Activated T-helper 17 cell treated with anti-CD3 and anti-CD28 coated beads, Interleukin-2, amount 50 U/mL, for 72 hours (primary cell): ENCODE results near the gene GNS. TPM values are rescaled to one million over a fixed set of nuclear protein-coding genes. Genes with fewer than 3 reads are reported as not detected.

Experiments
- ATAC-seq: fragments of 150-1000 bp; cut with Tn5 transposase; replicated peaks from 2 replicates; pipeline ENCODE4 v1.10.0; 2021; ENCODE audit warnings: mild to moderate bottlenecking, moderate library complexity
- H3K27ac Mint-ChIP-seq: one replicate; pipeline ENCODE4 v1.8.0; 2022; ENCODE audit warnings: mixed read lengths
- H3K27me3 Mint-ChIP-seq: one replicate; pipeline ENCODE4 v1.8.0; 2022; ENCODE audit warnings: mixed read lengths
- H3K36me3 Mint-ChIP-seq: one replicate; pipeline ENCODE4 v1.8.0; 2022; ENCODE audit warnings: low read depth, mild to moderate bottlenecking, mixed read lengths
- H3K4me1 Mint-ChIP-seq: one replicate; pipeline ENCODE4 v1.8.0; 2022; ENCODE audit warnings: mixed read lengths
- H3K4me3 Mint-ChIP-seq: one replicate; pipeline ENCODE4 v1.8.0; 2022; ENCODE audit warnings: mild to moderate bottlenecking, mixed read lengths
- H3K9me3 Mint-ChIP-seq: one replicate; pipeline ENCODE4 v1.8.0; 2022; ENCODE audit warnings: mixed read lengths
- total RNA-seq, 2 donors: library from RNA; stranded (reverse); gene quantifications; one replicate each; pipeline ENCODE4 v1.2.3, GENCODE V29; 2022

The GNS gene
- total RNA-seq, 2 donors from 2014 or later: 26.2 to 29.9 TPM

DNA sequence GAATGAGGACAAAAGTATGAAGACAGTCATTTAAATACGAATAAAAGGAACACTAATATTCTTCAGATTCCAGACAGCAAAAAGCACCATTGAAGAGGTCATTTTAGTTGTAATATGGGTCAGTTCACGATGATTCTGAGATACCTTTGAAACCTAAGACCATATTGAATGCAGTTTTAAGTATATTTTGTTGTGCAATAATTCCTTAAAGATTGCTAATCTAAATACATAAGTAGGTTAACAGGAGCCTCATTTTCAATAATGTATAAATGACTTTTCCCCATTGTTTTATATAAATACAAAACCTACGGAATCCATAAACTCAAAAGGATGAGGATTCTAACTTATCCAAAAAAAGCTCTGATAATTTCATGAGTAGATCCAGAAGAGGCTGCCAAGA lies 5.8 kb downstream of the GNS start:
- ATAC-seq: no peak
- Mint-ChIP-seq H3K36me3 (peaks cover 40% of the 10 kb centered on the region), H3K27ac (peak overlapping the region; percentile 60)

DNA sequence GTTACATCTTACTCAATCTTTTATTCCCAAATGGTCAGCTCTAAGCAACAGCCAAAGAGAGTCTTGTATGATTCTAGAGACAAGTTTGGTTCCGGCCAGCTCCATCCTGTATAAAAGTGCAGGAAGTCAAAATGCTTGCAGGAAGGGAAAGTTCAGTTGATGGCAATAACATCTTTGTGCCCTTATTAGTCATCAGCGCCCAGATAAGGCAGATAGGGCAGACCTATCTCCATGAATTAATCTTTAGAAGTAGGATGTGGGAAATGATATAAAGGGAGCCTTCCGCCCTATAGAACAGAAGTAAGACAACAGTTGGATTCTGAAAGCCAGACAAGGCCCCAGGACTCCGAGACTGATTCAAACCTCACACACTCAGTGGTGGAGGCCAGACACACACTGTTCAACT lies 6.4 kb downstream of the GNS start:
- Mint-ChIP-seq H3K27ac (peak overlapping the region; percentile 60), H3K27me3 (no peaks in the 10 kb centered on the region), H3K9me3 (no peaks in the 10 kb centered on the region), H3K4me1 (peaks cover 30% of the 10 kb centered on the region), H3K4me3 (peak overlapping the region; percentile 49), H3K36me3 (peaks cover 46% of the 10 kb centered on the region)
- ATAC-seq: peak; percentile 57

More for the DNA sequence above, 5.8 kb downstream of the GNS start:
- H3K4me1 Mint-ChIP-seq: peaks cover 33% of the 10 kb centered on the region
- H3K27me3 Mint-ChIP-seq: no peaks in the 10 kb centered on the region
- H3K9me3 Mint-ChIP-seq: no peaks in the 10 kb centered on the region
- peak overlapping the region; percentile 49 for H3K4me3 Mint-ChIP-seq

DNA sequence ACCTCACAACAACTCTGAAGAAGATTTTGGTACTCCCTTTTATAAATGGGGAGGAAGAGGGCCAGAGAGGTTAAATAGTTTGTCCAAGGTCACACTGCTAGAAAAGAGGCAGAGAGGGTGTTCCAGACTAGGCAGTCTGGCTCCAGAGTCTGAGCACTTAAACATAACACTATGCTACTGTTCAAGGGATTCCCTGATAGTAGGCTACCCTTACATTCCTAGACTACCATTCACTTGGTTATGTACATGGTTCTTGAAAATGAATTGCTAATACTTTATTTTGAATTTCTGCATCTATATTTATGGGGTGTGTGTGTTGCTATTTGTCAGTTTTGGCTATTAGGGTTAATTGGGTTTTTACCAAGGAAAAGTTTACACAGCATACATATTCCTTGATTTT lies 7.2 kb downstream of the GNS start:
- Mint-ChIP-seq H3K4me1 (peaks cover 25% of the 10 kb centered on the region), H3K4me3 (no peak overlapping the region), H3K27ac (no peak overlapping the region), H3K36me3 (peaks cover 54% of the 10 kb centered on the region), H3K9me3 (no peaks in the 10 kb centered on the region), H3K27me3 (no peaks in the 10 kb centered on the region)
- ATAC-seq: no peak

DNA sequence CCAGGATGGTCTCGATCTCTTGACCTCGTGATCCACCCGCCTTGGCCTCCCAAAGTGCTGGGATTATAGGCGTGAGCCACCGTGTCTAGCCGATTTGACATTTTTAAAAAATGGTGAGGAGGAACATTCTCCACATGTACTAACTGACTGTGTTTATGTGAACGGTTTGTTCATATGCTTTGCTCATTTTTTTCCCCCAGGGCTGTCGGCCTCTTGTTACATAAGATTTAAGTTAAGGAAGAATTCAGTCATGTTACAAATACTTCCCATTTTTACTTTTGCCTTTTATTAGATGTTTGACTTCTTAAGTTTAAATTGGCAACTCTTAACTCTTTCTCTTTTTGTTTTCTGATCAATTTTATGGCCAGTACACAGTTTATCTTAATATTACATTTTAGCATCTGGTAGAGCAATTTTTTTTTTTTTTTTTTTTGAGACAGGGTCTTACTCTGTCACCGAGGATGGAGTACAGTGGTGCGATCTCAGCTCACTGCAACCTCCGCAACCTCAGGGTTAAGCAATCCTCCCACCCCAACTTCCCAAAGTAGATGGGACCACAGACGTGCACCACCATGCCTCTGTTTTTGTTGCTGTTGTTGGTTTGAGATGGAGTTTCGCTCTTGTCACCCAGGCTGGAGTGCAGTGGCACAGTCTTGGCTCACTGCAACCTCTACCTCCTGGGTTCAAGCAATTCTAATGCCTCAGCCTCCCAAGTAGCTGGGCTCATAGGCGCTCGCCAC lies 9.6 kb downstream of the GNS start:
- Mint-ChIP-seq H3K4me3 (no peak overlapping the region), H3K27ac (no peak overlapping the region), H3K9me3 (no peaks in the 10 kb centered on the region), H3K36me3 (peaks cover 72% of the 10 kb centered on the region), H3K4me1 (peaks cover 11% of the 10 kb centered on the region), H3K27me3 (no peaks in the 10 kb centered on the region)
- no peak for ATAC-seq

DNA sequence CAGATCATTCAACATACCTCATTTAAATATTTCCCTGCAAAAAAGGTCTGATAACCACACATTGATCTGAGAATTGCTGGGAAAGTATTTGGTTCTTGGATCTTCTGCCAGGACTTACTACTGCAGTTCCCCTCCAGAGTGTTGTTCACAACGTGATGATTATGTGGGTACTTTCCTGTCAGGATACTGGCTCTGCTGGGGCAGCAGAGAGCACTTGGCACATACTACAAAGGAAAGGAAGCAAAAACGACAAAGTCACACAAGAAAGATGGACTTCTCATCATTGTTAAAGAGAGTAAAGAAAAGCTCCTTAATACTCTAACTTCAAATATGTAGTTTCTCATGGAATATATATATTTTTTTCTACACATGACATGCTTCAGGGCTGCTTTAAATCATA lies 11.5 kb downstream of the GNS start:
- peaks cover 5% of the 10 kb centered on the region for H3K4me1 Mint-ChIP-seq
- H3K27me3 Mint-ChIP-seq: no peaks in the 10 kb centered on the region
- ATAC-seq: no peak
- peaks cover 90% of the 10 kb centered on the region for H3K36me3 Mint-ChIP-seq
- H3K9me3 Mint-ChIP-seq: no peaks in the 10 kb centered on the region
- no peak overlapping the region for H3K4me3 Mint-ChIP-seq
- no peak overlapping the region for H3K27ac Mint-ChIP-seq

DNA sequence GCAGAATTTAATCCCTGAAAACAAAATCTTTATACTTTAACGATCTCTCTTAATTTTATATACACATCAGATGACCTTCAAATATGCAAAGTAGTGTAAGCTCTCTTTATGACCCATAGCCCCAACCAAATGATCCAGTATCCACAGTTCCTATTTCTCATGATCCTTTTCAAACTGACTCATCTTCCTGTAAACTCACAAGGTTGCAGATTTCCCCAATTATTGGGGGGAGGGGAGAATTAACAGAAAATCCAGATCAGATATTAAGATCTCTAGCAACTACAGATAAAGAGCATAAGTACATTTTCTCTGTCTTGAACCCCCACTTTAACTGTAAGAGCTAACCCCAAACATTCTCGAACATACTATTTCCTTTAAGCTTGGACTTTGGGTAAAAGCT lies 12.5 kb downstream of the GNS start:
- peaks cover 93% of the 10 kb centered on the region for H3K36me3 Mint-ChIP-seq
- peaks cover 5% of the 10 kb centered on the region for H3K4me1 Mint-ChIP-seq
- no peaks in the 10 kb centered on the region for H3K9me3 Mint-ChIP-seq
- no peak overlapping the region for H3K27ac Mint-ChIP-seq
- no peak overlapping the region for H3K4me3 Mint-ChIP-seq
- no peak for ATAC-seq
- H3K27me3 Mint-ChIP-seq: no peaks in the 10 kb centered on the region

DNA sequence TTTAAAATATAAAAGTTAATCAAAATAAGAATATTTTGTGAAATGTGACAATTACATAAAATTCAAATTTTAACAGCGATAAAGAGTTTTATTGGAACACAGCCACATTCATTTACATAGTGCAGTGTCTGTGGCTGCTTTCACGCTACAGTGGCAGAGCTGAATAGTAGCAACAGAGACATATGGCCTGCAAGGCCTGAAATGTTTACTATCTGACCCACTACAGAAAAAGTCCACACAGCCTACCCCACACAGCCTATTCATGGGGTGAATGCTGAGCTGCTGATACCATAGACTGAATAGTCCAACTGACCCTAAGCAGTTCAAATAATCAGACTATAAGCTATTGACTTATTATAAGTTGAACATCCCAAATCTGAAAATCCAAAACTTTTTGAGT lies 13.2 kb downstream of the GNS start:
- Mint-ChIP-seq H3K27ac (no peak overlapping the region), H3K4me1 (peaks cover 5% of the 10 kb centered on the region), H3K27me3 (no peaks in the 10 kb centered on the region), H3K9me3 (no peaks in the 10 kb centered on the region), H3K4me3 (no peak overlapping the region), H3K36me3 (peaks cover 93% of the 10 kb centered on the region)
- ATAC-seq: no peak

DNA sequence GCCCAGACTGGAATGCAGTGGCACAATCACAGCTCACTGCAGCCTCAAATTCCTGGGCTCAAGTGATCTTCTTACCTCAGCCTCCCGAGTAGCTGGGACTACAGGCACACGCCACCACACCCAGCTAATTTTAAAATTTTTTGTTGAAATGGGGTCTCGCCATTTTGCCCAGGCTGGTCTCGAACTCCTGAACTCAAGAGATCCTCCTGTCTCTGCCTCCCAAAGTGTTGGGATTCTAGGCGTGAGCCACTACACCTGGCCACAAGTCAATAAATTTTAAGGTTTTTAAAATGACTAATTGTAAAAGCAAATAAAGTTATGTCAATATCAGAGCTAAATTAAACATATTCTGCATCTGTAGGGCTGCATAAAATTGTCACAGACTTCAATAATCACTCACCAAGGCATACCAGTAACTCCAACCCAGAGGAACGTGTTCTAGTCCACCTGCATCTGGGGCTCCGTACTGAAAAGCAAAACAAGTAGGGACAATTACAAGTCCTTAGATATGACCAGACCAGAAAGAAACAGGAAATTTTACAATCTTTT lies 13.9 kb downstream of the GNS start:
- H3K4me1 Mint-ChIP-seq: peaks cover 5% of the 10 kb centered on the region
- no peak overlapping the region for H3K27ac Mint-ChIP-seq
- no peaks in the 10 kb centered on the region for H3K9me3 Mint-ChIP-seq
- no peaks in the 10 kb centered on the region for H3K27me3 Mint-ChIP-seq
- peaks cover 93% of the 10 kb centered on the region for H3K36me3 Mint-ChIP-seq
- ATAC-seq: no peak
- H3K4me3 Mint-ChIP-seq: no peak overlapping the region

DNA sequence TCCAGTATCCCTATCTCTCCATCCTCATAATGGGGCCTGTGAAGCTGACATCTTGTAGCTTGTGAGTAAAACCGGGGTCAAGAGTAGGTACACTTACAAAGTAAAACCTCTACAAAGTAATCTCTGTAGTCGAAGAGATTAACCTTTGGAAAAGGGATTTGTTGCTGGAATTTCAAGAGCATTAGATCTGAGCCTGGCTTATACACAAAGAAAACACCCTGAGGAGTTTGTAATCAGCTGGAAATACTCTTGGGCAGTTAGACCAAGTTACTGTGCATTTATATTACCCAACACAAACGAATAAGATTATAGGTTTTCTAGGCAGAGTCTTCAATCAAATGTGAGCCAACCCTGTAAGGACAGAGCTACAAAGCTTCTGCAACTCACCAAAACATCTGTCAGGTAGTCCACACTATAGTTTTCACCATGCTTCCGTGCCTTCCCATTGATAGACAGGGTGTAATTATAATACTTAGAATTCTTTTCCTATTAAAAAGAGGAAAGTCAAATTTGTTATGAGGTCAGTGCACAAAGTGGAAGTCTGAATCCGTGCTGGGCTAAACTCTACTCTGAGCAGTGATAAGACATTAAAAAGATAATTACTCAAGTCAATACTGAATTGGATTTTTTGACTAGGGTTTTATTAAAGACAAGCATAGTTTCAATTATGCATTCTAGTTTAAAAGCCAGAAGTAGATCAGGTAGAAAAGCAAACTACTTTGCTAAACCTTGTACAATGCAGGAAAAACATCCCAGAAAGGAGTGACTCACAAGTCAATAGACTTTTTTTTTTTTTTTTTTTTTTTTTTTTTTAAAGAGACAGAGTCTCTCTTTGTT lies 14.6 kb downstream of the GNS start:
- H3K27me3 Mint-ChIP-seq: no peaks in the 10 kb centered on the region
- H3K9me3 Mint-ChIP-seq: no peaks in the 10 kb centered on the region
- no peak overlapping the region for H3K27ac Mint-ChIP-seq
- peaks cover 5% of the 10 kb centered on the region for H3K4me1 Mint-ChIP-seq
- peaks cover 97% of the 10 kb centered on the region for H3K36me3 Mint-ChIP-seq
- ATAC-seq: no peak
- no peak overlapping the region for H3K4me3 Mint-ChIP-seq

DNA sequence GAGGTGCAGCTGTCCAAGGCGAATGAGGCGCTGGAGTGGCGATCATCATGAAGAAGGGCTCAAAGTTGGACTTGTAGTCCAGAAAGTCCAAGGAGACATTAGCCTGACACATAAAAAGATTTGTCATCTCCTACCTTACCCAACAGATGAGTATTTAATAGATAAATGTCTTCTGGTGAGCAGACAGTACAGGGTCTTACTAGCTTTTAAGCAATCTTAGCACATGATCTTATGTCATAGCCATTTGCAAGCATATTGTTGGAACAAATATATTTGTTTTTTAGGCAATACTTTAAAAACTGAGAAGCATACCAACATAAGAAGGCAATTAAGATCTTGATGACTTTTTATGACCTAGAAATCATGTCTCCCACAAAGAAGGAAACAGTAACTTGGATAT lies 16.0 kb downstream of the GNS start:
- no peaks in the 10 kb centered on the region for H3K9me3 Mint-ChIP-seq
- no peak for ATAC-seq
- no peak overlapping the region for H3K4me3 Mint-ChIP-seq
- peaks cover 99% of the 10 kb centered on the region for H3K36me3 Mint-ChIP-seq
- H3K27ac Mint-ChIP-seq: no peak overlapping the region
- no peaks in the 10 kb centered on the region for H3K27me3 Mint-ChIP-seq
- peaks cover 5% of the 10 kb centered on the region for H3K4me1 Mint-ChIP-seq

DNA sequence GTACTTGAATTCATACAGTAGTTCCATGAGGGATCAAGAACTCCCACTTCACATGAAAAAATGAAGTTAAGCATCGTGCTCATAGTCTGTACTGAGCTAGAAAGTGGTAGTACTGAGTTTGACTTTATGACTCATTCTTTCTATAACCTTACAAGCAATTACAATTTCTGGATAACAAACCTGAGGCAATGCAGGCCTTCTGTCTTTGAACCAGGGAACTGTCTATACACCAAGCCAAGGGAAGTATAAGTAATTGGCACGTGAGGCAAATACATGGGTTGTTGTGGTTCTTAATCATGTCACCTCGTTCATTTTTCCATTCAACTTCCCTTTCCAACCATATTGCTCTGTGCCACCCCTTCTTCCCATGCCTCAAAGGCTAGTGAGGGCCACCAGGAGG lies 16.8 kb downstream of the GNS start:
- Mint-ChIP-seq H3K27me3 (no peaks in the 10 kb centered on the region), H3K27ac (no peak overlapping the region), H3K9me3 (no peaks in the 10 kb centered on the region), H3K36me3 (peaks cover 99% of the 10 kb centered on the region), H3K4me1 (peaks cover 8% of the 10 kb centered on the region), H3K4me3 (no peak overlapping the region)
- ATAC-seq: peak; percentile 70

DNA sequence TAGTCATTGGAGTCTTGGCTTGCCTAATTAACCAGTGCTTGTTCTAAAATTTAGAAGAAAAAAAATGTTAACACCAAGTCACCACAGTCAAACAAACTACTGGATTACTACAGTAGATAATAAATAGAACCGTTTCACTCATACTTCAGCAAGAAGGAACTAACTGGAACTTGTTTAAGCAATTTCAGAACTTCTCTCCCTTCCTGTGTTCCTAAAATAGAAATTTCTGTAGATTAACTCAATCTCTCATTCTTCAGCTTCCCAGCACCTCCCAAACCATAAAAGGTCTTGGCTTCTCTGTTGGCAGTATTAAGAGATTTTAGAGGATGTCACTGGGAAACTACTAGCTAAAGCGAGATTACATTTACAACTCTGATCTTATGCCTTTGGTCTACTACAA lies 18.6 kb downstream of the GNS start:
- H3K27me3 Mint-ChIP-seq: no peaks in the 10 kb centered on the region
- no peak overlapping the region for H3K4me3 Mint-ChIP-seq
- peaks cover 99% of the 10 kb centered on the region for H3K36me3 Mint-ChIP-seq
- no peak for ATAC-seq
- H3K27ac Mint-ChIP-seq: no peak overlapping the region
- H3K9me3 Mint-ChIP-seq: no peaks in the 10 kb centered on the region
- H3K4me1 Mint-ChIP-seq: peaks cover 12% of the 10 kb centered on the region

DNA sequence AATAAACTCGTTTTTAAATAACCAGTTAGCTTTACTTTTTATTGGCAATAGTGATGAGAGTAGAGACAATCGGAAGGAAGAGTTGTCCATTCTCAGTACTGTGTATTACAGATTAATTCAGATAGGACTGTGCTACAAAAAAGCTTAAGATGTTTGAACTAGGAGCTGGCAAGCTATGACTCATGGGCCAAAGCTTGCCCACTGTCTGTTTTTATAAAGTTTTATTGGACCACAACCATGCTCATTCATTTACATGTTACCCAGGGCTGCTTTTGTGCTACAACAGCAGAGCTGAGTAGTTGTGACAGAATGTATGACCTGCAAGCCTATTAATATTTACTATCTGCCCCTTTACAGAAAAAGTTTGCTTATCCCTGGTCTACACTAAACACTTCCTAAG lies 19.4 kb downstream of the GNS start:
- Mint-ChIP-seq H3K4me1 (peaks cover 12% of the 10 kb centered on the region), H3K27me3 (no peaks in the 10 kb centered on the region), H3K27ac (no peak overlapping the region), H3K36me3 (peaks cover 99% of the 10 kb centered on the region), H3K4me3 (no peak overlapping the region), H3K9me3 (no peaks in the 10 kb centered on the region)
- ATAC-seq: no peak

DNA sequence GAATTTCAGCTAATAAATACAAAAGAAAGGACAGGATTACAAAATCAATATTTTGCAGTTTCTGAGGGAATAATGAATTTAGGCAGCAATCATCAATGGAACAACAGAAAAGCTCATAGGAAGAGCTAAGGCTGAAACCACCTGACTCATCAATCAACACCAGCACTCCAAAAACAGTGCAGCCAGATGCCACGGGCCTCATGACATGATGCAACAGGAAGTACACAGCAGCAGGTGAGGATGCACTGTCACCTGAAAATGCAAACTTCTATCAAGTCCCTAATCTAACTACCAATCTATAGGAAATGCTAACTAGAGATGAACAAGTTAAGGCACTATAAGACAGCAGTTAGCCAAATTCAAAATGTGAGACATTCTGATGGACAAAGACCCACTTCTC lies 21.7 kb downstream of the GNS start:
- Mint-ChIP-seq H3K4me3 (peak overlapping the region; percentile 6), H3K27me3 (no peaks in the 10 kb centered on the region), H3K27ac (peak overlapping the region; percentile 84), H3K36me3 (peaks cover 92% of the 10 kb centered on the region), H3K9me3 (no peaks in the 10 kb centered on the region), H3K4me1 (peaks cover 7% of the 10 kb centered on the region)
- peak; percentile 83 for ATAC-seq

DNA sequence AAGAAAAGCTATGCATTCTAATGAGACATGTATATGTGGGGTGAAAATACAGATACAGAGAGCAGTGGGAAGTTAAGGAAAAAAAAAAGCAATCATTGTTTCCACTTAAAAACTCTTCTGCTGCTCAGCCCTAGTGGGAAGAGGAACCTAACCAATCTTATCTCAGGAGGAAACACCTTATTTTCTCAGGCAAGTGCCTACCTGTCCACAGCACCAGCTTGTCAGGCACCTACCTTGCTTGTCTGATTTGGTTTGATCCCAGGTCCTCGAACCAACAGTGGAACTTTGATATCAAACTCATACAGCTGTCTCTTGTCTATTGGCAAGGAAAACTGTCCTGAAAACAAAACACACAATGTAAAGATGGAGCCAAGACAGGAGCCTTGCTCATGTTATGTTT lies 22.4 kb downstream of the GNS start:
- H3K4me3 Mint-ChIP-seq: no peak overlapping the region
- no peaks in the 10 kb centered on the region for H3K9me3 Mint-ChIP-seq
- peaks cover 7% of the 10 kb centered on the region for H3K4me1 Mint-ChIP-seq
- peaks cover 84% of the 10 kb centered on the region for H3K36me3 Mint-ChIP-seq
- no peaks in the 10 kb centered on the region for H3K27me3 Mint-ChIP-seq
- no peak for ATAC-seq
- no peak overlapping the region for H3K27ac Mint-ChIP-seq
